Naive B cell (primary cell): ENCODE data around the gene TRIM46. TPM values are rescaled to one million over a fixed set of nuclear protein-coding genes. Genes with fewer than 3 reads are reported as not detected.
A peak's percentile ranks its signal among the peaks of the same experiment; 100 is the strongest.
"Not testable (repeated sequence)": the region's sequence is repeated elsewhere in the genome, so short reads cannot be mapped to it uniquely, and the experiment has no call there.

Source experiments
- ATAC-seq, 2 donors: fragments of 150-1000 bp; cut with Tn5 transposase; 2 replicates each; pipeline ENCODE4 v1.10.0; 2021; ENCODE audit warnings: low read depth in 2 of 2, mild to moderate bottlenecking in 2 of 2, moderate library complexity in 2 of 2
- DNase-seq: peaks from one replicate; pipeline ENCODE4 v3.0.0; 2022
- H3K27ac Mint-ChIP-seq, 6 donors: one replicate each; pipeline ENCODE4 v1.8.0; 2020 to 2022; ENCODE audit warnings: mild to moderate bottlenecking in 6 of 6, mixed read lengths in 6 of 6, moderate library complexity in 5 of 6, inconsistent platforms in 2 of 6
- H3K27me3 Mint-ChIP-seq, 3 donors: one replicate each; pipeline ENCODE4 v1.8.0; 2021 to 2022; ENCODE audit warnings: mixed read lengths in 3 of 3, mild to moderate bottlenecking in 1 of 3
- H3K36me3 Mint-ChIP-seq, 2 donors: one replicate each; pipeline ENCODE4 v1.8.0; 2020 to 2022; ENCODE audit warnings: mixed read lengths in 2 of 2, inconsistent platforms in 1 of 2, mild to moderate bottlenecking in 1 of 2
- H3K4me1 Mint-ChIP-seq, 3 donors: one replicate each; pipeline ENCODE4 v1.8.0; 2020 to 2022; ENCODE audit warnings: mixed read lengths in 3 of 3, inconsistent platforms in 1 of 3, mild to moderate bottlenecking in 1 of 3, moderate library complexity in 1 of 3
- H3K4me3 Mint-ChIP-seq, 8 donors: one replicate each; pipeline ENCODE4 v1.8.0; 2020 to 2022; ENCODE audit warnings: mild to moderate bottlenecking in 8 of 8, mixed read lengths in 8 of 8, moderate library complexity in 8 of 8, inconsistent platforms in 2 of 8
- H3K9me3 Mint-ChIP-seq, 7 donors: one replicate each; pipeline ENCODE4 v1.8.0; 2020 to 2022; ENCODE audit warnings: mixed read lengths in 7 of 7, mild to moderate bottlenecking in 5 of 7, inconsistent platforms in 2 of 7, moderate library complexity in 1 of 7
- polyA plus RNA-seq, 6 donors: library from polyadenylated mRNA; unstranded; fragments of 300-500 nt; fragmentation: Illumina TruSeq; gene quantifications; one replicate each; pipeline ENCODE4 v1.2.3, GENCODE V29; 2021; ENCODE audit warnings: low read depth in 6 of 6

The TRIM46 gene
- polyA plus RNA-seq, 6 donors from 2014 or later = 0.13 to 0.35 TPM; not detected in 4

DNA sequence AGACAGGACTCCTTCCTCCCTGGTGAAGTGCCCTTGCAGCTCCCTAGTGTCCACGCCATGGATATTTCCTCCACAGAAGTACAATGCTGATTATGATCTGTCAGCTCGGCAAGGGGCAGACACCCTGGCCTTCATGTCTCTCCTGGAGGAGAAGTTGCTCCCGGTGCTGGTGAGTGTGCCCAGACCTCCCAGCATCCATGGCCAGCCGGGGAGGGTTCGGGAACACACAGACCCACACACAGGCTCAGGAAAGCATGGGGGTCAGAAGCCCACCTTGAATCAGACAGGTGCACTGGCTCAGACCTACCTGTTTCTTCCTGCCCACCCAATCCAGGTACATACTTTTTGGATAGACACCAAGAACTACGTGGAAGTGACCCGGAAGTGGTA, 38.4 kb downstream of the TRIM46 start:
- not testable (repeated sequence) for DNase-seq, H3K9me3 Mint-ChIP-seq, H3K36me3 Mint-ChIP-seq, H3K4me3 Mint-ChIP-seq, H3K27ac Mint-ChIP-seq, H3K27me3 Mint-ChIP-seq, ATAC-seq
- H3K4me1 Mint-ChIP-seq = peaks cover 12 to 22% (median 17%) of the 10 kb centered on the region in 3 donors

DNA sequence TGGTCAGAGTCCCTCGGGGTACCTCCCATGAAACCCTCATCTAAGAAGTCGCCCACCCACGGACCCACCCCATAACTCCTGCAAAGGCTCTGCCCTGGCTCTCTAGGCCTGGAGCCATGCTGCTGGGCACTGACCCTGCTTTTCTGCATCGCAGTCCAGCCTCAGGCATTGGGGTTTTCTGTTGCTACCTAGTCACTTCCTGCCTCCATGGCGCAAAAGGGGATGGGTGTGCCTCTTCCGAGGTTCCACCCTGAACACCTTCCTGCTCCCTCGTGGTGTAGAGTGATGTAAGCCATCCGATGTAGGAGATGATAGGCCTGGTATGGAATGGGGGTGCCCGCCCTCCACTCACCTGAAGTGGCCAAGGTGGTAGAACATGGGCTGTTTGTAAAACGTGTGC, 41.1 kb downstream of the TRIM46 start:
- H3K27ac Mint-ChIP-seq, DNase-seq, H3K9me3 Mint-ChIP-seq, H3K4me3 Mint-ChIP-seq, ATAC-seq, H3K36me3 Mint-ChIP-seq, H3K4me1 Mint-ChIP-seq, H3K27me3 Mint-ChIP-seq: not testable (repeated sequence)

DNA sequence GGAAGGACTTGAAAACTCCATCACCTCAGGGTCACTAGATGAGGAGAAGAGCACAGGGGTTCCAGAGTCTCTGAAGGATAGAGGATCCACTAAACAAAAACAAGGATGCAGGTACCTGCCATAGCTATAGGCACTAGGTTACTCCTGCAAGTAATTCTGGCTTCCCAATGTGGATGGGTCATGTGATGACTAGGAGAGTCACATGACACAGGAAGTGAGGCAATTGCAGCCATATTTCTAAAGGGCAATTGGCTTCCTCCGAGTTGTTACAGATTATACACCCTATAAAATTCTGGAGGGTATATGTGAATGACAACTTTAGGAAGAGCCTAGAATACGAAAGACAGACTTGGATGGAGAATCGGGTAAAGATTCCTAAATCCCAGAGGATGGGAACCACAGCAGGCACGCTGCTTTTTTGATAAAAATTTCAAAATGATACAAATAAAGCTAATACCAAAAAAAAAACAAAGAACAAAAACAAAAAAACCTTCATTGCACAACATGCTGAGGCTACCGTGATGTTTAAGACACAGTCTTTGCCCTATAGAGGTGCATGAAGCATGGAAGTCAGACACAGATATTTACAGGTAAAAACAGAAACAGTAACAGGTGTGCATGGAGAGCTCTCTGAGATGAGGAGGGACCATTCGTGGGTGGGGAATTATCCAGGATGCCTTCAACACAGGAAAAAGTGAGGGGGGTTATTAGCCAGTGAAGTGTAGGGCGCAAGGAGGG, 45.4 kb downstream of the TRIM46 start:
- peaks cover 7 to 20% (median 10%) of the 10 kb centered on the region in 3 donors for H3K4me1 Mint-ChIP-seq
- no peaks in the 10 kb centered on the region for H3K36me3 Mint-ChIP-seq
- no peak for DNase-seq
- H3K27me3 Mint-ChIP-seq = no peaks in the 10 kb centered on the region
- H3K9me3 Mint-ChIP-seq = no peaks in the 10 kb centered on the region
- no peak overlapping the region for H3K4me3 Mint-ChIP-seq
- no peak for ATAC-seq
- H3K27ac Mint-ChIP-seq = no peak overlapping the region

DNA sequence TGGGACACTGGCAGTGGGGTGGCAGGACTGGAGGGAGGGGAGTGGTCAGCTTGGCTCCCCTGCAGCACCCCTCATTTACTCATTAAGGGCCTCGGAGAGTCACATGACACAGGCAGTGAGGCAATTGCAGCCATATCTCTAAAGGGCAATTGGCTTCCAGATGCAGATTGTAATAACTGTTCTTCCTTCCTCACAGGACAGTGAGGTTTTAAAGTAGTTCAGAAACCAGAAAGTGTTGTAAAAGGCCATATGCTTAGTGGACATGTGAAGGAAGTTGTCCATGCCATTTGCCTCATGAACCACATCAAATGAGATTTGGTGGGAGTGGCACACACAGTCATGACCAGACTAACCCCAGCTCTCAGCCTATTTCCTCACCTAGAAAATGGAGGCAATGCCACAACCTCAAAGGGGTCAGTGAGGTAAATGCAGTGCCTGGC, 46.0 kb downstream of the TRIM46 start:
- DNase-seq (no peak), ATAC-seq (no peak)
- no peak overlapping the region for H3K4me3 Mint-ChIP-seq

DNA sequence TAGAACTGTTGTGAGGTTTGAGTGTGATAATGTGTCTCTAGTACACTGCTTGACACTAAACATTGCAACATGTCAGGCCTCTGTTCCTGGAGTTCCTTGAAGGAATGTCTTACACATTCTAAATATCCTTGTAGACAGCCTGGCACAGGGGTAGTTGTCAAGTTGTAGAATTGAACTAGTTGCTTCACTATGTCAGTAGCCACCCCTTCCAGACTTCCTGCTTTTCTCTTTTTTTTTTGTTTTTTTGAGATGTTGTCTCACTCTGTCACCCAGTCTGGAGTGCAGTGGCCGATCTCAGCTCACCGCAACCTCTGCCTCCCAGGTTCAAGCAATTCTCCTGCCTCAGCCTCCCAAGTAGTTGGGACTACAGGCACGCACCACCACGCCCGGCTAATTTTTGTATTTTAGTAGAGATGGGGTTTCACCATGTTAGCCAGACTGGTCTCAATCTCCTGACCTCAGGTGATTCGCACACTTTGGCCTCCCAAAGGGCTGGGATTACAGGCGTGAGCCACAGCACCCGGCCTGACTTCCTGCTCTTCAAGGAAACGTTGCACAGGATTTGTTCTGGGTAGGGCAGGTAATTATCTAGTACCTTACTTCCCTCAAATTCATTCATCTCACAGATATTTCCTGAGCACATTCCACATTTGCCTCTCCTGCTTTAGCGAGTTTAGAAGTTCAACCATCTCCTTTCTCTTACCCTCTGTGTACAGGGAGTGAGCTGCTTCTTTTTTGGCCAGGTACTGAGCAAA, 46.7 kb downstream of the TRIM46 start:
- not testable (repeated sequence) for H3K9me3 Mint-ChIP-seq, ATAC-seq, H3K27ac Mint-ChIP-seq, H3K27me3 Mint-ChIP-seq, H3K36me3 Mint-ChIP-seq, DNase-seq, H3K4me3 Mint-ChIP-seq
- peaks cover 16 to 32% (median 18%) of the 10 kb centered on the region in 3 donors for H3K4me1 Mint-ChIP-seq

More for the DNA sequence above, 46.0 kb downstream of the TRIM46 start:
- H3K27ac Mint-ChIP-seq = no peak overlapping the region
- H3K9me3 Mint-ChIP-seq = no peaks in the 10 kb centered on the region
- no peaks in the 10 kb centered on the region for H3K36me3 Mint-ChIP-seq
- peaks cover 12 to 26% (median 14%) of the 10 kb centered on the region in 3 donors for H3K4me1 Mint-ChIP-seq
- no peaks in the 10 kb centered on the region for H3K27me3 Mint-ChIP-seq

DNA sequence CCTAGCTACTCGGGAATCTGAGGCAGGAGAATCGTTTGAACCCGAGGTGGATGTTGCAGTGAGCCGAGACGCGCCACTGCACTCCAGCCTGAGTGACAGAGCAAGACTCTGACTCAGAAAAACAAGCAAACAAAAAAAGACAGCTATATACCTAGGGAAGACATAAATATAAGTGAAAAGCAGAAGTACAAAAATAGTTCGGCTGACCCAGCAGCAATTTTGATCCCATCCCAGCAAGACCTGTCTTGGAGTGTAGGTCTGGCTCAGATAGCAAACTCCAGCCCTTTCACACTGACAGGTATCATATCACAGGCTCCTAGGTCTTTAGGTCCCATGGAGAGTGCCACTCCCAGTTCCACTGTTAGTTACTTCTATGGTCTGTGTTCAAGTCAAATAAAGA, 49.4 kb downstream of the TRIM46 start:
- H3K4me1 Mint-ChIP-seq = peaks cover 28 to 58% (median 34%) of the 10 kb centered on the region in 3 donors
- H3K4me3 Mint-ChIP-seq = no peak overlapping the region
- H3K27ac Mint-ChIP-seq = peak overlapping the region in 3 of 6 donors; percentile 35 to 56 (median 47)
- no peaks in the 10 kb centered on the region for H3K36me3 Mint-ChIP-seq
- H3K27me3 Mint-ChIP-seq = no peaks in the 10 kb centered on the region
- no peak for ATAC-seq
- no peaks in the 10 kb centered on the region for H3K9me3 Mint-ChIP-seq
- DNase-seq = no peak

DNA sequence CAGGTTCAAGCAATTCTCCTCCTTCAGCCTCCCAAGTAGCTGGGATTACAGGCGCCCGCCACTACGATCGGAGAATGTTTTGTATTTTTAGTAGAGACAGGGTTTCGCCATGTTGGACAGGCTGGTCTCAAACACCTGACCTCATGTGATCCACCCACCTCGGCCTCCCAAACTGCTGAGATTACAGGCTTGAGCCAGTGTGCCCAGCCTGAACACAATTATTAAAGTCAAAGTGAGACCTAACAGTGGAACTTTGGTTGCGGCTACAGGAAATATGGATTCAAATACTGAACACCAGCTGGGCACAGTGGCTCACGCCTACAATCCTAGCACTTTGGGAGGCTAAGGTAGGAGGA, 51.7 kb downstream of the TRIM46 start:
- DNase-seq, ATAC-seq, H3K27ac Mint-ChIP-seq, H3K9me3 Mint-ChIP-seq, H3K36me3 Mint-ChIP-seq, H3K27me3 Mint-ChIP-seq: not testable (repeated sequence)
- Mint-ChIP-seq H3K4me3 (peak overlapping the region in 4 of 8 donors; percentile 25 to 99 (median 42)), H3K4me1 (peaks cover 29 to 52% (median 33%) of the 10 kb centered on the region in 3 donors)

DNA sequence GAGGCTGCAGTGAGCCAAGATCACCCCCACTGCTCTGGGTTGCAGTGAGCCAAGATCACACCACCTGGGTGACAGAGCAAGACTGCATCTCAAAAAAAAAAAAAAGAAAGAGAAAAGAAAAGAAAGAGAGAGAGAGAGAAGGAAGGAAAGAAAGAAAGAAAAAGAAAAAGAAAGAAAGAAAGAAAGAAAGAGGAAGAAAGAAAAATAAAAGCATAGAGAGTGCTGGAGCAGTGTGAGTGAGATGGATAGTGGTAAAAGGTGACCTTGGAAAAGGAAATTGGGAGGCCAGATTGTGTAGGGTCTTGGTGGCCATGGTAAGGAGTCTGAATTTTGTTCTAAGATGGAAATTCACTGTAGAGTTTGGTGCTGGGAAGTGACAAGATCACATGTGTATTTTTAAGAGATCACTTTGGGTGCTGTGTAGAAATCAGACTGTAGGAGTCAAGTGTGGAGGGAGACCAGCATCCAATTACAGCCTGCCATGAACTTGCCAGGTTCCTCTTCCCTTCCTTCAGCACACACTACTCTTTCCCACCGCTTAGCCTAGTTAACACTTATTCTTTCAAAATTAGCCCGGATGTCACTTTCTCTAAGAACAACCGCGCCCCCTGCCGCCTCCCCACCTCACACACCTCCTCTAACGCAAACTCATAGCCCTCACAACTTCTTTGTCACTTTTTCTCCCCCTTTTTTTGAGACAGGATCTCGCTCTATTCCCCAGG, 52.7 kb downstream of the TRIM46 start:
- H3K27ac Mint-ChIP-seq = peak overlapping the region; percentile 56 to 94 (median 86)
- H3K27me3 Mint-ChIP-seq = no peaks in the 10 kb centered on the region
- no peaks in the 10 kb centered on the region for H3K36me3 Mint-ChIP-seq
- peak overlapping the region; percentile 83 to 99 (median 90) for H3K4me3 Mint-ChIP-seq
- DNase-seq (peak; percentile 80), ATAC-seq (peak; percentile 57 to 59)
- H3K9me3 Mint-ChIP-seq = no peaks in the 10 kb centered on the region
- peaks cover 29 to 52% (median 33%) of the 10 kb centered on the region in 3 donors for H3K4me1 Mint-ChIP-seq

DNA sequence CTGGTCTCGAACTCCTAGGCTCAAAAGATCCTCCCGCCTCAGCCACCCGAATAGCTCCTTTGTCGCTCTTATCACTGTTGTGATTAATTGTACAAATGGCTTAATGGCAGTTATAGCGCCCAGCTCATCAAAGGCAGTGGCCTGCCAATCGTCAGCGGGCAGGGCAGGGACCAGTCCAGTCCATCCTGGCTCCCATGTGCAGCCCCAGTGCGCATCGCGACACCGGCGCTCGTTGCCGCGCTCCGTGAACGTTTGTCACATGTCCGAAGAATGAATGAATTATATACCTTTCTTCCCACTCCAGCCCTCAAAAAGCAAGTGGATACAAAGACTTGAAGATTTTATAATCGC, 53.2 kb downstream of the TRIM46 start:
- H3K36me3 Mint-ChIP-seq = no peaks in the 10 kb centered on the region
- H3K4me3 Mint-ChIP-seq = peak overlapping the region; percentile 83 to 99 (median 90)
- ATAC-seq (peak; percentile 1 to 4), DNase-seq (no peak)
- peaks cover 29 to 51% (median 33%) of the 10 kb centered on the region in 3 donors for H3K4me1 Mint-ChIP-seq
- no peaks in the 10 kb centered on the region for H3K27me3 Mint-ChIP-seq
- H3K27ac Mint-ChIP-seq = peak overlapping the region; percentile 56 to 94 (median 86)
- H3K9me3 Mint-ChIP-seq = no peaks in the 10 kb centered on the region

DNA sequence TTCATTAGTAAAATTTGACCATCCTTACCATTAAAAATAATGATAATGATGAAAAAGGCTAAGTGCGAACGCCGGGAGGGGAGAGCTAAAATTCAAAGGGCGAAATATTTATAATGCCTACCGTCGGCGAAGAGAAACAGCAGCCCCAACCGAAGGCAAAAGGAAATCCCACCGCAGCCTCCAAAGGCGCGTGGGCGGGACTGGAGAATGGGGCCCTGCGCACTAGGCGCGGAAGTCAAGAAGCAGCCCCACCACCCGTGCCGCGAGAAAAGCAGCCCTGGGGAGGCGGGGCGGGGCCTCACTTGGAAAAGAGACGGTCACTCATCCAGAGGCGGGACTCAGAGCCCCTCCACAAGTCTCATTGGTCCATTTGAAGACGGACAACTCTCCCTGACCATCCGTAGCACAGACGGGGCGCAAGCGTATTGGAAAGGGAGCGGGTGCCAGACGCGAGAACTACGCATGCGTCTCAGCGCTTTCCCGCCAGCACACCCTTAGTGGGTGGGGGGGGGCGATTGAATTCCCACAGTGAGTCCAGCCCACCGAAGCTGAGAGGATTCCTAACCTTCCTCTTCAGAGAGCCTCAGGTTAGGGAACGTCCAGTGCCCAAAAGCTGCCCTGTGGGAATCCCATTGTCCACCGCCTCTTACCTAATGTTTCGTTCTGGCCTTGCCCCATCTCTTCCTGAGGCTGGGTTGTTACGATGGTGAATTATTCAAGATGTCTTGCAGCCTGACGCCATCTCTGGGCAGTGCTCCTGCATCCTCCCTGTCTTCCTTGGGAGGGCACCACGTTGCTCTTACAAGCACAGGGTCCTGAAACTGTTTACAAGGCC, 53.8 kb downstream of the TRIM46 start:
- Mint-ChIP-seq H3K4me3 (peak overlapping the region; percentile 83 to 99 (median 90)), H3K27ac (peak overlapping the region; percentile 56 to 96 (median 94)), H3K27me3 (no peaks in the 10 kb centered on the region), H3K36me3 (no peaks in the 10 kb centered on the region), H3K9me3 (no peaks in the 10 kb centered on the region), H3K4me1 (peaks cover 29 to 47% (median 33%) of the 10 kb centered on the region in 3 donors)
- peak; percentile 97 for DNase-seq
- ATAC-seq = peak; percentile 88 to 91

DNA sequence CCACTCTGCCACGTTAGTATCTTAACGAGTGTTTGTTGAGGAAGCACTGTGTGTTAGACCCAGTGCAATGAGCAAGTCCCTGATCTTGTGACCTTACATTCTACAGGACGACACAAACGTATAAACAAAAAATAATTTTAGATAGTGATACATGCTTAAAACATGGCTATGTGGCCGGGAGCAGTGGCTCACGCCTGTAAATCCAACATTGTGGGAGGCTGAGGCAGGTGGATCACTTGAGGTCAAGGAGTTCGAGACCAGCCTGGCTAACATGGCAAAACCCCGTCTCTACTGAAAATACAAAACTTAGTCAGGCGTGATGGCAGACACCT, 54.4 kb downstream of the TRIM46 start:
- H3K27ac Mint-ChIP-seq = peak overlapping the region; percentile 38 to 96 (median 77)
- H3K27me3 Mint-ChIP-seq = no peaks in the 10 kb centered on the region
- H3K4me1 Mint-ChIP-seq = peaks cover 26 to 42% (median 29%) of the 10 kb centered on the region in 3 donors
- no peak for ATAC-seq
- DNase-seq = no peak
- no peaks in the 10 kb centered on the region for H3K9me3 Mint-ChIP-seq
- H3K4me3 Mint-ChIP-seq = peak overlapping the region; percentile 83 to 99 (median 90)
- H3K36me3 Mint-ChIP-seq = no peaks in the 10 kb centered on the region

DNA sequence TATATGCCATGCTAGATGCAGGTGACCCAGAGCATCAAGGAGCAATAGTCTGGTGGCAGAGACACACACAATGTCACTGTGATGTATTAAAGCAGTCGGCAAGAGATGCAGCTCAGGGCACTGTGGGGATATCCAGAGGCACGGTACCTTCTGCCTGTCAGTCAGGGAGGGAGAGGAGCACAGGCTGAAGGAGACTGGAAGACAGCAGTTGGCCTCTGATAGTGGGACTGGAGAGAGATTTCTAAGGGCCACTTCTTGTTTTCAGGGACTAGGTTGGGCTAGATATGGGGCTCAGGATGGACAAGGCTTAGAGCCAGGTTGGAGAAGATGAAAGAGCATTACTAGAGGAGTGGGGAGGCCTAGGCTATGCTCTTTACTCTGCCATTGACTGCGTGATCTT, 57.7 kb downstream of the TRIM46 start:
- H3K27me3 Mint-ChIP-seq, H3K36me3 Mint-ChIP-seq, DNase-seq, H3K9me3 Mint-ChIP-seq, ATAC-seq: not testable (repeated sequence)
- peaks cover 12 to 18% (median 13%) of the 10 kb centered on the region in 3 donors for H3K4me1 Mint-ChIP-seq
- peak overlapping the region in 2 of 6 donors; percentile 8 to 71 for H3K27ac Mint-ChIP-seq
- H3K4me3 Mint-ChIP-seq = peak overlapping the region in 1 of 8 donors; percentile 7
